Activated CD4-positive, alpha-beta T cell treated with anti-CD3 and anti-CD28 coated beads, Interleukin-2, amount 10 ng/mL, durations not matched to agents 7 days and 5 days (primary cell): Measurements from ENCODE around the gene ALKBH3. TPM values are rescaled to one million over a fixed set of nuclear protein-coding genes. Genes with fewer than 3 reads are reported as not detected.

Experiments used
- CTCF ChIA-PET: fragments of 350-600 bp; sonication (Branson Sonifier 250); formaldehyde crosslinking; loops from one replicate; lab custom pipeline; 2021; ENCODE audit warnings: antibody characterized with exemption; lab: Charles Lee
- POLR2A ChIA-PET: fragments of 350-600 bp; sonication (Branson Sonifier 250); formaldehyde crosslinking; loops from one replicate; lab custom pipeline; 2021; ENCODE audit warnings: antibody characterized with exemption; lab: Charles Lee
- DNase-seq: peaks from one replicate; pipeline ENCODE4 v3.0.0-alpha.2; 2020
- H3K27ac Mint-ChIP-seq: one replicate; pipeline ENCODE4 v1.8.0; 2021; ENCODE audit warnings: mild to moderate bottlenecking, moderate library complexity, mixed read lengths
- H3K27me3 Mint-ChIP-seq: one replicate; pipeline ENCODE4 v1.8.0; 2021; ENCODE audit warnings: mixed read lengths
- H3K36me3 Mint-ChIP-seq: one replicate; pipeline ENCODE4 v1.8.0; 2021; ENCODE audit warnings: low read depth, mixed read lengths
- H3K4me1 Mint-ChIP-seq: one replicate; pipeline ENCODE4 v1.8.0; 2021; ENCODE audit warnings: mixed read lengths
- H3K4me3 Mint-ChIP-seq: one replicate; pipeline ENCODE4 v1.8.0; 2021; ENCODE audit warnings: mild to moderate bottlenecking, moderate library complexity, mixed read lengths
- H3K9me3 Mint-ChIP-seq: one replicate; pipeline ENCODE4 v1.8.0; 2021; ENCODE audit warnings: mixed read lengths
- total RNA-seq, 2 experiments: library from RNA; stranded (reverse); gene quantifications; one replicate each; pipeline ENCODE4 v1.2.3, GENCODE V29; 2021

The ALKBH3 gene
- total RNA-seq, 2 experiments from 2014 or later = 34.6 to 38.5 TPM

DNA sequence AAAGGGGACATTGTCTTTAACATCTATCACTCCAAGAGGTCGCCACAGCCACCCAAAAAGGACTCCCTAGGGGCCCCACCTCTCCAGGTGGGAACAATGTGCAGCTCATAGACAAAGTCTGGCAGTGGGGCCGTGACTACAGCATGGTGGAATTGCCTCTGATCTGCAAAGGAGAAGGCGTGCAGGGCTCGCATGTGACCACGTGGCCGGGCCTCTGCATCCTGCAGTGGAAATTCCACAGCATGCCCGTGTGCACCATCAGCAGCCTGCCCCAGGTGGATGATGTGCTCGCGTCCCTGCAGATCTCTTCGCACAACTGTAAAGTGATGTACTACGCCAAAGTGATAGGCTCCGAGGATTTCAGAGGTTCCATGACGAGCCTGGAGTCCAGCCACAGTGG is 18.5 kb downstream of the ALKBH3 start:
- ChIA-PET POLR2A (no interaction called here), CTCF (interaction anchor here (1.0 kb wide), 1 partner anchor 9 kb away, joined by 4 read pairs; no protein-coding TSS in a partner anchor)
- DNase-seq = no peak
- no peak overlapping the region for H3K27ac Mint-ChIP-seq
- peaks cover 49% of the 10 kb centered on the region for H3K36me3 Mint-ChIP-seq
- no peaks in the 10 kb centered on the region for H3K9me3 Mint-ChIP-seq
- H3K4me1 Mint-ChIP-seq = no peaks in the 10 kb centered on the region
- H3K4me3 Mint-ChIP-seq = no peak overlapping the region
- H3K27me3 Mint-ChIP-seq = no peaks in the 10 kb centered on the region

DNA sequence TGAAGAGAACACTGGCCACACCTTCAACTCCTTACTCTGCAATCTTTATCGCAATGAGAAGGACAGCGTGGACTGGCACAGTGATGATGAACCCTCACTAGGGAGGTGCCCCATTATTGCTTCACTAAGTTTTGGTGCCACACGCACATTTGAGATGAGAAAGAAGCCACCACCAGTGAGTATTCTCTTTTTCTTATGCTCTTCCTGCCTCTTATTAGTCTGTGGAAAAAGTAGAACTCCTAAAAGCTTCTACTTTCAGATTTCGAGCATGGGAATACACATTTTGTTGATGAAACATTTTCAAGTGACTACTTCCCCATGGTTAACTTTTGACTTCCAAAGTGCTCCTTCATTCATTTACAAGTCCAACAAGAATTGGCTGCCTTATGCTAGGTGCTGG is 20.9 kb downstream of the ALKBH3 start:
- POLR2A ChIA-PET = no interaction called here

DNA sequence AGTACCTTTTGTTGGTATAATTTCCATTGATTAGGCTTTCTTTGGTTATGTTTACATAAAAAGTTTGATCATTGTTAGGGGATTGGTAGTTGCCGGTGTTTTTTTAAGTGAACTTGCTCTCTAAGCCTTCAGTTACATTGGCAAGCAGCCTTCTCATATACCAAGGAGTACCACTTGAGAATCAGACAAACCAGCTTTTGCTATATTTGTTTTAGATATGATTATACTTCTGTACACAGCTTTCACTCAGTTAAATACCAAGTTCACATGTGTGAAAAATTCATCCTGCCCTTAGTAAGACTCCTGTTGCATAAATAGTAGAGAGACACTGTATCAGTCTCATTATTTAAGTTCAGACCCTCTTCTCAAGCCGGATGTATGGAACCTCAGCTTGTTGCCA is 22.4 kb downstream of the ALKBH3 start:
- ChIA-PET POLR2A (no interaction called here), CTCF (interaction anchor here (0.8 to 1.7 kb wide), 4 partner anchors 9 to 31 kb away, joined by 3 to 5 read pairs (median 4); no protein-coding TSS in a partner anchor)
- Mint-ChIP-seq H3K9me3 (no peaks in the 10 kb centered on the region), H3K4me1 (peaks cover 7% of the 10 kb centered on the region), H3K36me3 (peaks cover 40% of the 10 kb centered on the region), H3K4me3 (no peak overlapping the region), H3K27ac (no peak overlapping the region), H3K27me3 (no peaks in the 10 kb centered on the region)
- DNase-seq = no peak

More for the DNA sequence above, 20.9 kb downstream of the ALKBH3 start:
- no peaks in the 10 kb centered on the region for H3K27me3 Mint-ChIP-seq
- H3K27ac Mint-ChIP-seq = no peak overlapping the region
- no peak overlapping the region for H3K4me3 Mint-ChIP-seq
- CTCF ChIA-PET = no interaction called here
- peaks cover 45% of the 10 kb centered on the region for H3K36me3 Mint-ChIP-seq
- H3K4me1 Mint-ChIP-seq = no peaks in the 10 kb centered on the region
- H3K9me3 Mint-ChIP-seq = no peaks in the 10 kb centered on the region
- no peak for DNase-seq

DNA sequence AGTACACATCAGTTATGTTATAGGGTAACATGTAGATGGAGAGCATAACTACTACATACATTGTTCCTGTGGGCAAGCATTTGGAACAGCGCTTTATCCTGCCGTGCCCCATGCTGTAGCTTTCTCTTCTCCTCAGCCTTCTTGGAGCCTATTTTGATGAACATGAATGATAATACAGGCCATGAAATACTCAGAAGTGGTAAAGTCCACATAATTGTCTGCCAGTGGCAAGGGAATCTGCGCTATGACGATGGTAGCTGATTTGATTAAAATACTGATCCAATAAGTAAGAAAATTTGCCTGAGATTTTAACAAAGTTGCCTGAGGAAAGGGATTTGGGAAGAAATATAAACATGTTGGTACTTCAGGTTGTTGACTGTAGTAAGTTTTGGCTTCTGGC is 23.3 kb downstream of the ALKBH3 start:
- H3K27me3 Mint-ChIP-seq = no peaks in the 10 kb centered on the region
- ChIA-PET CTCF (interaction anchor here (1.4 to 1.7 kb wide), 3 partner anchors 10 to 30 kb away, joined by 4 to 5 read pairs (median 5); no protein-coding TSS in a partner anchor), POLR2A (no interaction called here)
- no peak for DNase-seq
- peaks cover 35% of the 10 kb centered on the region for H3K36me3 Mint-ChIP-seq
- H3K4me3 Mint-ChIP-seq = no peak overlapping the region
- peaks cover 7% of the 10 kb centered on the region for H3K4me1 Mint-ChIP-seq
- no peak overlapping the region for H3K27ac Mint-ChIP-seq
- H3K9me3 Mint-ChIP-seq = no peaks in the 10 kb centered on the region

DNA sequence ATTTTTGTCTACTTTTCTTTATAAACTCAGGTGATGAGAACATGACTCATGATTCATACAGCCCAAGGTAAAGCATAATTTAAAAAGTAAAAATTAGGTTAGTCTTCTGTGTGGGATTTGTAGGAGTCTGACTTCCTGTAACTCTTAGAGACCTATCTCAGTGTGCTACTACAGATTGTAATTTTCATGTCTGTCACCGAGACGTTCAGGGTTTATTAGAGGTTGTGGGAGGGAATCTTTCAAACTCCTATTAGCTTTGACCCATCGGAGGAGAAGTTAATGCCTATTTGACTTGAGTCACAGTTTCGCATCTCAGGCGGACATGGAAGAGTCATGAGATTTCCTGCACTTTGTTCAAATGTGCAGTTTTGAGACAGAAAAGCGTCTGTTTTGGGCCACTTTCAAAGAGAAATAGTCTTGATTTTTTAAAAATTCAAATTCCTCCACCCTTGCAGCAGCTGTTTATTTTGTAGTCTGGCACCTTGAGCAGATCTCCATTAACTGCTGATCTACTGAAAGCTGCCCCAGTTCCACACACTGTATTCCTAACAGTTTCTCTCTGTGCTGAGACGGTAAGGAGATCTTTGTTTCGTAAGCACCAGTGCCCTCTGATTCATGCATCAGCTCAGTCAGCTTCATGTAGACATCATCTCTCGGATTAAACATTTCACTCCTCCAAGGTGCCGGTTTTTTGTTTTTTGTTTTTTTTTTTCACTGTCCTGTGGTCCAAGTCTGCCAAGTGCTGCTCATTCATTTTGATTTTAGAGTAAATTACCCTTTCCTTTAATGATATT is 24.3 kb downstream of the ALKBH3 start:
- peaks cover 33% of the 10 kb centered on the region for H3K36me3 Mint-ChIP-seq
- H3K4me3 Mint-ChIP-seq = no peak overlapping the region
- peaks cover 7% of the 10 kb centered on the region for H3K4me1 Mint-ChIP-seq
- no peak overlapping the region for H3K27ac Mint-ChIP-seq
- no peaks in the 10 kb centered on the region for H3K9me3 Mint-ChIP-seq
- H3K27me3 Mint-ChIP-seq = no peaks in the 10 kb centered on the region
- DNase-seq = no peak
- CTCF ChIA-PET = interaction anchor here (0.6 to 1.9 kb wide), 3 partner anchors 11 to 1342 kb away, joined by 3 to 5 read pairs (median 4); no protein-coding TSS in a partner anchor
- POLR2A ChIA-PET = no interaction called here

DNA sequence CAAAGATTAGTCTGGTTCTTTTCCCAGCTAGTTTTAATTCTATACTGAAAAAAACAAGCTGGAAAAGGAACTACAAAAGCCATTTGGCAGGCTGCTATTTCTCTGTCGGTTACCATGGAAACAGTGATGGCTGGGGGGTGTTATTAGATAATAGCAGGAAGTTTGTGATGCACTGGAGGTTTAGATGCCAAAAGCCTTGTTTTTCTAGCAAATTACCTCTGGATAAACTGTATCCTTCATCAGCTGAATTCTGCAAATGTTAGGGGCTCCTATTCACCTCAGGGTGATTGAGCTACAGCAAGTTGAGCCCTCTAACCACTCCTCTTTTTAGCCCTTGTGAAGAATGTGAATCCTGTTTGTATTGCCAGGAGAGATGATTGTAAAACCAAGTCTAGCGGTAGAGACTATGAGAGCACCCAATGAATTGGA is 25.2 kb downstream of the ALKBH3 start:
- ChIA-PET POLR2A (no interaction called here), CTCF (interaction anchor here (1.9 kb wide), 1 partner anchor 14 kb away, joined by 4 read pairs; no protein-coding TSS in a partner anchor)
- H3K27ac Mint-ChIP-seq = no peak overlapping the region
- no peak overlapping the region for H3K4me3 Mint-ChIP-seq
- H3K27me3 Mint-ChIP-seq = no peaks in the 10 kb centered on the region
- DNase-seq = no peak
- peaks cover 39% of the 10 kb centered on the region for H3K36me3 Mint-ChIP-seq
- H3K9me3 Mint-ChIP-seq = no peaks in the 10 kb centered on the region
- H3K4me1 Mint-ChIP-seq = peaks cover 7% of the 10 kb centered on the region

DNA sequence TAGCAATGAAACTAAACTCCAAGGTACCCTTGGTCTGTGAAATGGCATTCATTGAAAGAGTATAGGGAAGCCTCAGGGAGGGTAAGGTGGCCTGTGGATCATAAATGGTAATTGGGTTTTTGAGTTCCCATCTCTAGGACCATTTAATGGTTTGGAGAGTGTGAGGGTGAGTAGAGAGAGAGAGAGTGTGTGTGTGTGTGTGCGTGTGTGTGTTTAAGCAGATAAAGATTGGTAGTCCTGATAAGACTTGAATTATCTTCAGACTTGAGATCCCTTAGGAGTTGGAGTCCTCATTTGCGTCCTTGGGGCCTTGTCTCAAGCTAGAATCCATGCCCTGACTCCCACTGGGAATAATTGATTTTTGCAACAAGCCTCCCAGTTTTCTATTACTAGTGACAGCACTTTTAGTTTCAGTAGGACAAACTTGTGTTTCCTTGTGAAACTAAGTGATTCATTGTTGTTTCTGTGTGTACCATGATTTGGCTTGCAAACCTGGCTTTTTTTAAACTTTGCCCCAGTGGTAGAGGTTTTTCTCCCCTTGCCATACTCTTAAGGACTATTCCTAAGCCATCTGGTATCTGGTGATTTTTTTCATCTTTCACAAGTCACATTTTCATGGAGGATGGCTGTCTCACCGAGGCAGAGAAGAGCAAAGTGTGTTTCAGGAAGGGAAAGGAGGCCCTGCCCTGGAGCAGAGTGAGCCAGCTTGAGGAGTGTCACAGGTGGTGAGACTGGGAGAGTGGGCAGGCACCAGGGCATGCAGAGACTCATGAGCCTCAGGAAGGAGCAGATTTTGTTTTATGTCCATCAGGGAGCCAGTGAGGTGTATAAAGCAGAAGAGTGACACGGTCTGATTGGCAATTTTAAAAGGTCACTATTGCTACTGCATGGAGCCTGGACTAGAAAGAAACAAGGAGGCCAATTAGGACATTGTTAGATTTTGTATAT is 26.7 kb downstream of the ALKBH3 start:
- Mint-ChIP-seq H3K4me1 (peaks cover 7% of the 10 kb centered on the region), H3K36me3 (peaks cover 33% of the 10 kb centered on the region), H3K27me3 (no peaks in the 10 kb centered on the region), H3K9me3 (no peaks in the 10 kb centered on the region), H3K27ac (no peak overlapping the region), H3K4me3 (no peak overlapping the region)
- ChIA-PET POLR2A (no interaction called here), CTCF (interaction anchor here (0.8 to 1.9 kb wide), 2 partner anchors 13 to 82 kb away, joined by 3 to 4 read pairs; no protein-coding TSS in a partner anchor)
- no peak for DNase-seq

DNA sequence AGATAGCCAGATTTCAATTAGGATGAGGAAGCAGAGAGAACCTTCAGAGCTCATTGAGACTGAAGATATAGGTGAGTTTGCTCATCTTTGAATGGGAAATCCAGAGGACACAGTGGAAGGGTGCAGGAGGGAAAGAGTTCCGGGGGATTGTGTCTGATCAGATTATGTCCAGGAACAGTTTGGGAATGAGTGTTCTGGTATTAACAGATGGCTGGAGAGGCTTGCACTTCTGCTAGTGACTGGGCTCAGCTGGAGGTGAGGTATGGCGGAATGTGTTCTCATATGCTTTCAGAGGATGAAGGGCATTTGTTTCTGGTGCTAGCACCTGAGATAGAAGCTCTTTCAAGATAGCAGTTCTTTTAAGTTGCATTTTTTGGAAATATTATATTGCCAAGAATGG is 27.6 kb downstream of the ALKBH3 start:
- Mint-ChIP-seq H3K9me3 (no peaks in the 10 kb centered on the region), H3K27ac (no peak overlapping the region), H3K36me3 (peaks cover 29% of the 10 kb centered on the region), H3K4me1 (peaks cover 7% of the 10 kb centered on the region), H3K27me3 (no peaks in the 10 kb centered on the region), H3K4me3 (no peak overlapping the region)
- POLR2A ChIA-PET = no interaction called here
- CTCF ChIA-PET = interaction anchor here (0.9 to 1.1 kb wide), 2 partner anchors 11 to 16 kb away, joined by 3 to 4 read pairs; no protein-coding TSS in a partner anchor
- DNase-seq = no peak

DNA sequence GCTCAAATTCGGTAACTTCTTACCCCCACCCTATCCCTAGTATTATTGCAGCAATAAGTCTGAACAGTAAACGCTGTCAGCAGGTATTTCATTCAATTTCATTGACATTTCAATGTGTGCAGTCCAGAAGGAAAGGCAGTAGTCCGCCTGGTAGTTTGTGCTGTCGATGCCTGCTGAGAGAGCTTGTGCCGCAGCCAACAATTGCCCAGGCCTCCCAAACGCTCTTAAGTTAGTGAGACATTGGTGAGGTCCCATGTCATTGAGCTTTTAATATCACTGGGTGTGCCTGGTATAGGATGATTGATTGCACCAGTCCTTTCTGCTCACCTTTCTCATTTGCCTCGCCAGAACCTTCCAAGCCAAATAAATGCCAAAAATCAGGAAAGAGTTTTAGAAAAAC is 28.1 kb downstream of the ALKBH3 start:
- Mint-ChIP-seq H3K27me3 (no peaks in the 10 kb centered on the region), H3K27ac (no peak overlapping the region), H3K36me3 (peaks cover 26% of the 10 kb centered on the region), H3K9me3 (no peaks in the 10 kb centered on the region), H3K4me1 (peaks cover 7% of the 10 kb centered on the region), H3K4me3 (no peak overlapping the region)
- ChIA-PET CTCF (interaction anchor here (0.9 to 1.1 kb wide), 2 partner anchors 11 to 16 kb away, joined by 3 to 4 read pairs; no protein-coding TSS in a partner anchor), POLR2A (no interaction called here)
- no peak for DNase-seq

DNA sequence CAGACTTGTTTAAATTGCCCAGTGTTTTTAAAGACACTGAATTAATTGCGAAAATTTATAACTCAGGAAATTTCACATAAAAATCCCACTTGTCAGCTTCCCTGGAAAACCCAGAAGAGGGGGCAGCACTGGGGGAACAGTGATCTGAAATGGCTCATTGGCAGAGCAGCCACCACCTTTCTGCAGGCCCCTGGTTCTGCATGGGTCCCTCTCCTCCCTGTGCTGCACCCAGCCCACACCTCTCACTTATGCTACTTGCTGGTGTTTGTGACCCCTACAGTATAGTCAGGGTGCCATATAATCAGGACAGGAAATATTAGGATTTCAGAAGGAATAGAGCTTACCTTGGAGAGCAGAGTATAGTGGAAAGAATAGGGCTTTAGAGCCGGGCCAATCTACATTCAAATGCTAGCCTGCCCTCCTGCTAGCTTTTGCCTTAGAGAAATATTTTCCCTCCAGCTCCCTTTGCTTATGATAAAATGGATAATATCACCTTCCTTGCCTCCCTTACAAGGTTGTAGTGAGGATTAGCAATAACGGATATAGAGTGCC is 33.3 kb downstream of the ALKBH3 start:
- H3K4me3 Mint-ChIP-seq = no peak overlapping the region
- no peak for DNase-seq
- POLR2A ChIA-PET = no interaction called here
- no peak overlapping the region for H3K27ac Mint-ChIP-seq
- no peaks in the 10 kb centered on the region for H3K9me3 Mint-ChIP-seq
- H3K4me1 Mint-ChIP-seq = no peaks in the 10 kb centered on the region
- H3K36me3 Mint-ChIP-seq = peaks cover 20% of the 10 kb centered on the region
- CTCF ChIA-PET = interaction anchor here (0.5 to 0.6 kb wide), 2 partner anchors 26 to 28 kb away, joined by 3 to 4 read pairs; no protein-coding TSS in a partner anchor
- H3K27me3 Mint-ChIP-seq = no peaks in the 10 kb centered on the region

DNA sequence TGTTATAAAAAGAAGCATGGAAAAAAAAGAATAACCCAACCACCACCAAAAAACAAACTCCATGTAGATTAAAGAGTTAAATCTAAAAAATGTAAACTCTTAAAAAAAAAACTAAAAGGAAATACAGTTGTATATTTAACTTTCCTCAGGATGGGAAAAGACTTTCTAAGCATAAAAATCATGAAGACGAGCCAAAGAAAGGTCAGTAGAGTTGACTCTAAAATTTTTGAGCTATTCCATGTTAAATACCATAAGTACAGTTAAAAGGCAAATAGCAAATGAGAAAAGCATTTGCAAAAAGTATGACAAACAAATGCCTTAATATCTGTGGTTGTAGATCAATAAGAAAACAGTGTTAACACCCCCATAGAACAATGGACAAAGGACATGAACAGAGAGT is 33.8 kb downstream of the ALKBH3 start:
- CTCF ChIA-PET = no interaction called here
- Mint-ChIP-seq H3K36me3 (peaks cover 21% of the 10 kb centered on the region), H3K9me3 (no peaks in the 10 kb centered on the region), H3K27ac (no peak overlapping the region), H3K27me3 (no peaks in the 10 kb centered on the region), H3K4me3 (no peak overlapping the region), H3K4me1 (no peaks in the 10 kb centered on the region)
- POLR2A ChIA-PET = no interaction called here
- no peak for DNase-seq

DNA sequence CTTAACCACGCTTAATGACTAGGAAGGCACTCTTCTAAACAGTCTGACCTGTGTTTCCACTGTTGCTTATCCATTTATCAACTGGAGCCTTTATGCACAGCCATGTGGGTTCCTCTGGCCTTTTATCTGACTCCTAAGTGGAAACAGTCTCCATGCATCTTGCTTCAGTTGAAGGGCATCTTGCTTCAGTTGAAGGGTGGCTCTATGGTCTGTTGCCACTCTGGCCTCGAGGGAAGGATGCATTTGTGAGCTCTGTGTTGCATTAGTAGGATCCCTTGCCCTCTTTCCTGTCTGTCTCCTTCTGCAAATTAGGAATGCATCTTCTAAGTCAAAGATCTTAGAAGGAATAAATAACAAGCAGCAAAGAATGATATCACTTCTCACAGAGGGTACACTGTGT is 36.0 kb downstream of the ALKBH3 start:
- POLR2A ChIA-PET = no interaction called here
- Mint-ChIP-seq H3K4me1 (peaks cover 14% of the 10 kb centered on the region), H3K9me3 (no peaks in the 10 kb centered on the region), H3K27me3 (no peaks in the 10 kb centered on the region), H3K36me3 (peaks cover 28% of the 10 kb centered on the region), H3K4me3 (no peak overlapping the region), H3K27ac (no peak overlapping the region)
- CTCF ChIA-PET = no interaction called here
- DNase-seq = no peak
